GM10248 (cell line): ENCODE results near the gene ZBTB17.

ENCODE experiments used
- CTCF ChIA-PET: fragments of 300-600 bp; sonication (Branson Sonifier 250); formaldehyde crosslinking; extraction: SDS; loops from one replicate; lab custom pipeline; 2021; ENCODE audit warnings: antibody characterized with exemption; lab: Yijun Ruan, JAX
- POLR2A ChIA-PET: fragments of 350-650 bp; sonication (Branson Sonifier 250); formaldehyde crosslinking; extraction: SDS; loops from one replicate; lab custom pipeline; 2020; ENCODE audit warnings: antibody characterized with exemption; lab: Yijun Ruan, JAX
- DNase-seq: peaks from one replicate; pipeline ENCODE4 v3.0.0; 2012; ENCODE audit errors: extremely low spot score
- CTCF ChIP-seq: IDR thresholded peaks from 2 replicates; pipeline ENCODE4 v1.5.1; 2012; ENCODE audit warnings: mild to moderate bottlenecking, low read depth; ENCODE audit errors: extremely low read depth, missing control alignments, control extremely low read depth

The ZBTB17 gene

GRCh38 chr1:16015960-16016901 lies 40.3 kb upstream of the ZBTB17 start:
- POLR2A ChIA-PET: no interaction called here
- no peak for TF ChIP-seq CTCF
- CTCF ChIA-PET: interaction anchor here (1.0 to 1.3 kb wide), 2 partner anchors 9 to 21 kb away, joined by 3 to 5 read pairs; no protein-coding TSS in a partner anchor

GRCh38 chr1:16015491-16015890 lies 39.6 kb upstream of the ZBTB17 start:
- ChIA-PET CTCF (interaction anchor here (1.8 to 2.9 kb wide), 2 partner anchors 16 to 63 kb away, joined by 5 to 6 read pairs; no protein-coding TSS in a partner anchor), POLR2A (no interaction called here)
- no peak for TF ChIP-seq CTCF
- DNase-seq: no peak

More at GRCh38 chr1:16015960-16016901, 40.3 kb upstream of the ZBTB17 start:
- DNase-seq: no peak

GRCh38 chr1:16014509-16015482 lies 38.9 kb upstream of the ZBTB17 start:
- POLR2A ChIA-PET: interaction anchor here (0.5 kb wide), 1 partner anchor 7 kb away, joined by 3 read pairs; no protein-coding TSS in a partner anchor
- TF ChIP-seq CTCF: no peak
- CTCF ChIA-PET: interaction anchor here (1.1 to 2.9 kb wide), 6 partner anchors 11 to 64 kb away, joined by 3 to 6 read pairs (median 4); partner anchors contain the start of gene SRARP
- DNase-seq: no peak

GRCh38 chr1:16013908-16014258 lies 38.0 kb upstream of the ZBTB17 start:
- ChIA-PET CTCF (interaction anchor here (1.1 to 2.9 kb wide), 6 partner anchors 10 to 65 kb away, joined by 3 to 6 read pairs (median 4); partner anchors contain the start of gene SRARP), POLR2A (no interaction called here)
- DNase-seq: no peak
- no peak for TF ChIP-seq CTCF

GRCh38 chr1:16013220-16013907 lies 37.5 kb upstream of the ZBTB17 start:
- ChIA-PET CTCF (interaction anchor here (1.1 to 2.9 kb wide), 5 partner anchors 9 to 59 kb away, joined by 3 to 6 read pairs (median 4); partner anchors contain the start of gene SRARP), POLR2A (no interaction called here)
- TF ChIP-seq CTCF: no peak
- DNase-seq: peak; percentile 69
